Epidermal melanocyte (primary cell): ENCODE data around the gene CCDC74B.
"Not testable (repeated sequence)": the region's sequence is repeated elsewhere in the genome, so short reads cannot be mapped to it uniquely, and the experiment has no call there.

Experiments used
- DNase-seq: peaks from one replicate; pipeline ENCODE4 v3.0.0; 2011; ENCODE audit warnings: low spot score; ENCODE audit not compliant: insufficient read length

The CCDC74B gene

GRCh38 chr2:130150181-130151144 lies 5.6 kb upstream of the CCDC74B start:
- no peak for DNase-seq

DNA sequence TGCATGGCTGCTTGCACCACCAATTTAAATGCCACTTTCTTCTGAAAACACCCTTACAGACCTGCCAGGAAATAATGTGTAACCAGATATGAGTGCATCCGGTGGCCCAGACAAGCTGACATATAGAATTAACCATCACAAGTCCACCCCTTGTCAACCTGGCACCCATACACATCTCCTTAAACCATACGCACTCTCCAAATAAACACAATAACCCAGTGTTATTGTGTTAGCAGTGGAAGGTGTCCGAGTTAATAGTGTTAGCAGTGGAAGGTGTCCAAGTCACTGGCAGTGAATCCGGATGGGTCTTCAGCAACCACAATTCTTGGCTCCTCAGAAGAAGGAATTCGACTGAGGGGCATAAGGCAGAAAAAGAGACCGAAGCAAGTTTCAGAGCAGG lies 3.6 kb upstream of the CCDC74B start:
- DNase-seq, result not testable (repeated sequence)

- DNase-seq, result not testable (repeated sequence)
These were observed 1.5 kb downstream of the CCDC74B start for GRCh38 chr2:130143266-130144039.

GRCh38 chr2:130142396-130143265 lies 2.3 kb downstream of the CCDC74B start:
- DNase-seq, result not testable (repeated sequence)

- not testable (repeated sequence) for DNase-seq
These were observed 3.1 kb downstream of the CCDC74B start for GRCh38 chr2:130141645-130142370.

DNA sequence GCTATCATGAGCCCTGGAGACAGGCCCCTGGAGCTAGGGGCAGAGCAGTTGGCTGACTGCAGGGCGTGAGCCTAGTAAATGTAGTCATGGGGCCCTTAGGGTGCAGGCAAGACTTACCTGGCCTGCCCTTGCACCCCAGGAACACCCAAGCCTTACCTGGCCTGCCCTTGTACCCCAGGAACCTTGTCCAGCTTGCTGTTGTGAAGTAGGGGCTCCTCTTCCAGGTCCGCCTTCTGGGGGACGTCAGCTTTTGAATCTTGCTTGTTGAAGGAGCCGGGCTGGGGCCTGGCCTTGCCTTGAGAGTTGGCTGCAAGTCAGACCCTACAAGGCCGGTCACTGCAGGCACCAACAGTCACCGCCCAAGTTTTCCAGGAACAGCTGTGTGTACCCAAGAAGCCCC lies 3.9 kb downstream of the CCDC74B start:
- DNase-seq, result not testable (repeated sequence)

DNA sequence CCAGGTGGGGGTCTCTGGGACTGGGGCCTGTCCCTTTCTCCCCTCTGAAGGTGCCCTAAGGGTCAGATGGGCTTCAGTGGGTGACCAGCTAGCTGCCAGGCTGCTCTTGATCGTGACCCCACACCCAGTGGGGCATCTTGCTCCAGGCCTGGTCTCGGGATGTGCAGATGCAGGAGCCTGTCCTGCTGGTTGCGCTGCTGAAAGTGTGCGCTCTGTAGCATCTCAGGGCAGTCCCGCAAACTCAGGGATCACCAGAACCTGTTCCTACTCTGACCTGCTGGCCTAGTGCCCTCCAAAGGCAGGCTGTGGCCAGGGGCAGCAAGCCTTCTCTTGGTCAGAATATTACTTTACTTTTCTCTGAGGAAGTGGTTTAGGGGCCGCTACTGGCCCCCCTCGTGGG lies 4.4 kb downstream of the CCDC74B start:
- not testable (repeated sequence) for DNase-seq

DNA sequence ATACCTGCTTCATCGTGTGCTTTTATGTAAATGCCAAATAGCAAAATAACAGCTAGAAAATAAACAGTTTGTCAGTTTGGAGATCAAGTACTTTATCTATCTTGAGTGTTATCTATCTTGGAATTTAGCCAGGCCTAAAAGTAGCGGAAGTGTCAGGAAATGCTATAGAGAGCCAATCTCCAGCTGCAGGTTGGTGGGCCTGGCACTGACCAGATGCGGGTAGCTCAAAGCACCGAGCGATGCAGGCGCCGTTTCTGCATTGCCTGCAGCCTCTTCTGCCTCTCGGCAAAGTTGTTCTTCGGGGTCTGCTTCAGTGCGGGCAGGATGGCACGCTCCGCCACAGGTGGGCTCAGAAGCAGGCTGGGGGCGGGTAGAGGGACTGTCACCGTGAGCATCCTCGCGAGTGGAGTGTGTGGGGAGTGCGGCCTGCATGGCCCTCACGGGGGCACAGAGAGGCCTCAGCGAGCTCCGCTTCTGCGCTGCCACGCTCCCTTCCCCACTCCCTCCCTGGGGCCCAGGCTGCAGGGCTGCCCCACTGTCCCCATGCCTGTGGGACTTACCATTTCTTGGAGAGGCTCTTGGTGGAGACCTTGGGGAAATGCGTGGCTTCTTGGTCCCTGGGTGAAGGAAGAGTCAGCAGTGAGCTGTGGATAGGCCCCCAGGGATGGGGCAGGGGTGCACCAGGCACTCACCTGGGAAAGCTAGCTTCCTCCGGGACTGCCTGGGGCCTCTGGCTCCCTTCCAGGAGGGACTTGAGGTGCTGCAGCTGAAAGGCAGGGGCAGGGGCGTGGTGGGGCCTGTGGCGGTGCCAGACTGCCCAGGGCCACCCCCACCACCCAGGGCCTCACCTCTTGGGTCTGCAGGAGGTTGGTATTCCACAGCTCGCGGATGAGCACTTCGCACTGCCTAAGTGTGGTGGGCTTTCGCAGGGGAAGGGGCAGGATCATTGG lies 5.3 kb downstream of the CCDC74B start:
- not testable (repeated sequence) for DNase-seq

- not testable (repeated sequence) for DNase-seq
These were observed 6.1 kb downstream of the CCDC74B start for GRCh38 chr2:130138841-130139251.

DNA sequence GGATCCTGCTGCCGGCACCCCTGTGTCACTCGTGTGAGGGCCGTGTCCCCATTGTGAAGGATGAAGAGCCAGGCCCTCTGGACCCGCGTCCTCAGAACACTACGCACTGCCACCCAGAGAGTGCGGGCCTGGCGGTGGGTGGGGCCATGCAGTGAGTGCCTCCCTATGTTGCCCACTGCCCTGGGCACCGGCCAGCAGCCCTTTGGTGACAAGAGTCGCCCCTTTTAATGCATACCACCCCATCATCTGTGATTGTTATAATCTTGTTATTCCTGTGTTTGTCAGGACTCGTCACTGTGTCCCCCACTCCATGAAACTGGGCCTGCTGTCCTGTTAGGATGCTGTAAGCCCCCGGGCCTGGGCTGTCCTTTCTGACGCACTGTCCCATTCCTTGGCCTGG lies 6.6 kb downstream of the CCDC74B start:
- not testable (repeated sequence) for DNase-seq

- DNase-seq, result not testable (repeated sequence)
These were observed 7.8 kb downstream of the CCDC74B start for GRCh38 chr2:130137118-130137517.

GRCh38 chr2:130136546-130136945 lies 8.4 kb downstream of the CCDC74B start:
- DNase-seq, result not testable (repeated sequence)

DNA sequence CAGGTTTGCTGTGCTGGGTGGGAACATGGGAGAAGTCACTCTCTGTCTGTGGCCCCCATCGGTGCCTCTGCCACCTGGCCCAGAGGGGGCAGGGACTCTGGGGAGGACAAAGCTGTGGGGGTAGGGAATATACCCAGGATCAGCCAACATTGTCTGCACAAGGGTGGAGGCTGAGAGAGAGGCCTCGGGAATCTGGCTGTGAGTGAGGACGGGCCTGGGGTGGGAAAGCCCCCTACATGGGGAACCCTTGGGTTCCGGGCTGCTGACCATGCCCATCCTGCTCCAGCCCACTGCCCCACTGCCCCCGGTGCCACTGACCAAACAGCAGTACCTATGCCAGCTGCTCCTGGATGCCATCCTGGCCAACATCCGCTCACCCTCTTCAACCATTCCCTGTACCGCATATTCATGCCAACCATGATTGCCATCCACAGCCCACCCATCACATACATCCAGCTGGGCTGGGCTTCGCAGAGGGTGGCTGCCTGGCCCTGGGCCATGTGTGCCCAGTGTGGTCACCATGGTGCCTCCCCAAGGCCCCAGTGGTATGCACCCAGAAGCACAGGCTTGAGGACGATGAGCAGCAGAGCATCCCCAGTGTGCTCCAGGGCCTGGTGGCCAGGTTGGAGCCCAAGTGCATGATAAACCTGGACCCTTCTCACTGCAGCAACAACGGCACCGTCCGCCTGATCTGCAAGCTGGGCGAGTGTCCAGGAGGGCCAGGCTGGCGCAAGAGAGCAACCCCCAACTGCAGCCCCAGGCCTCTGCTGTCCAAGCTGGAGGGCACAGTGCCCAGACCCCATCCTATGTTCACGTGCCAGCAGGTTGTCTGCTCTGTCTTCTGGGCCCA lies 9.0 kb downstream of the CCDC74B start:
- DNase-seq, result no peak

- not testable (repeated sequence) for DNase-seq
These were observed 15.6 kb downstream of the CCDC74B start, which contains the start of gene POTEF for GRCh38 chr2:130129120-130129829. Gene POTEF (minus strand): TSS chr2:130129222. CDS start chr2:130120515, 8,707 bp downstream.

- DNase-seq, result not testable (repeated sequence)
These were observed 16.4 kb downstream of the CCDC74B start for GRCh38 chr2:130128464-130128863.

- DNase-seq, result not testable (repeated sequence)
These were observed 17.2 kb downstream of the CCDC74B start for GRCh38 chr2:130127726-130128125.

GRCh38 chr2:130120924-130121323 lies 24.0 kb downstream of the CCDC74B start:
- DNase-seq, result not testable (repeated sequence)
